Lung (tissue), 13 donors: ENCODE measurements around the gene ZNF761. TPM values are rescaled to one million over a fixed set of nuclear protein-coding genes. Genes with fewer than 3 reads are reported as not detected.
"Not testable (repeated sequence)": the region's sequence is repeated elsewhere in the genome, so short reads cannot be mapped to it uniquely, and the experiment has no call there.

Experiments used
- ATAC-seq: fragments of 200-7000 bp; cut with Tn5 transposase; one replicate; pipeline ENCODE4 v1.9.1; 2020; ENCODE audit warnings: moderate number of reproducible peaks; ENCODE audit not compliant: insufficient read depth, low FRiP score
- DNase-seq, 3 donors: peaks; one replicate each; pipeline ENCODE4 v3.0.0-alpha.2; 2013 to 2017
- H3K27ac ChIP-seq, 2 donors: one replicate each; pipeline ENCODE4 v1.5.1; 2013; ENCODE audit warnings: mild to moderate bottlenecking in 2 of 2, moderate library complexity in 2 of 2, control low read depth in 1 of 2, inconsistent platforms in 1 of 2, low read depth in 1 of 2, low read length in 1 of 2
- H3K27me3 ChIP-seq, 3 donors: one replicate each; pipeline ENCODE4 v1.5.1; 2013; ENCODE audit warnings: low read length in 2 of 3; ENCODE audit not compliant: control insufficient read depth in 3 of 3, insufficient read depth in 3 of 3
- H3K36me3 ChIP-seq, 4 donors: one replicate each; pipeline ENCODE4 v1.5.1; 2013; ENCODE audit warnings: low read length in 4 of 4, mild to moderate bottlenecking in 1 of 4, moderate library complexity in 1 of 4; ENCODE audit not compliant: control insufficient read depth in 4 of 4, insufficient read depth in 4 of 4
- H3K4me1 ChIP-seq, 5 donors: one replicate each; pipeline ENCODE4 v1.5.1; 2013; ENCODE audit warnings: low read length in 5 of 5, mild to moderate bottlenecking in 2 of 5, moderate library complexity in 1 of 5; ENCODE audit not compliant: control insufficient read depth in 5 of 5, insufficient read depth in 5 of 5
- H3K4me3 ChIP-seq: one replicate; pipeline ENCODE4 v1.5.1; 2013; ENCODE audit warnings: mild to moderate bottlenecking, control low read depth, moderate library complexity
- H3K9ac ChIP-seq, 2 donors: one replicate each; pipeline ENCODE4 v1.5.1; 2013; ENCODE audit warnings: low read length in 2 of 2, control low read depth in 1 of 2; ENCODE audit not compliant: insufficient read depth in 1 of 2
- H3K9me3 ChIP-seq, 4 donors: one replicate each; pipeline ENCODE4 v1.5.1; 2013; ENCODE audit warnings: low read length in 3 of 4, mild to moderate bottlenecking in 1 of 4, moderate library complexity in 1 of 4; ENCODE audit not compliant: control insufficient read depth in 4 of 4, insufficient read depth in 3 of 4
- WGBS, 2 donors: extraction: QIAGEN DNeasy Blood & Tissue Kit; methylation state at CpG; one replicate each; pipeline ENCODE4 v1.1.7; 2013; 5-methylcytosine and 5-hydroxymethylcytosine counted together
- polyA plus RNA-seq, 2 donors: library from polyadenylated mRNA; stranded (reverse); fragments of 200-250 nt; gene quantifications; one replicate each; pipeline ENCODE4 v1.2.1, GENCODE V29; 2013
- small RNA-seq: library from RNA; depleted of rRNA; stranded (forward); fragments of <200 nt; gene quantifications from one replicate; pipeline ENCODE3, GENCODE V24; 2014; ENCODE audit warnings: low replicate concordance
- total RNA-seq, 2 donors: library from RNA; depleted of rRNA in 1 of 2; stranded (reverse); fragments of >200 nt in 1 of 2; gene quantifications; one replicate each; pipeline ENCODE4 v1.2.1, GENCODE V29; 2014 to 2021
- TF ChIP-seq, protein P1 (sequence below): IDR thresholded peaks from 2 replicates; pipeline ENCODE4 v1.5.1; 2012; ENCODE audit warnings: mild to moderate bottlenecking; ENCODE audit errors: control extremely low read depth, extremely low read depth
- donor health status: control.
- donor health status: control.
- donor health status: Bipolar disorder and iron deficiency.
- donor health status: healthy.
- donor health status: DM: yes; HTN: yes; CAD: no.

ZNF761 gene
- total and polyA plus RNA-seq, 4 donors: 6.4 to 11.4 (median 7.2) TPM

- peak in 2 of 3 donors; percentile 40 to 67 for DNase-seq
- not testable (repeated sequence) for ATAC-seq, H3K36me3 ChIP-seq, H3K9me3 ChIP-seq, H3K27me3 ChIP-seq, H3K27ac ChIP-seq, H3K4me3 ChIP-seq
- 11 to 21% methylated on average over 11 to 12 of the region's 13 CpGs for WGBS, 2 donors
- H3K4me1 ChIP-seq: peaks cover 0 to 10% (median 0%) of the 10 kb centered on the region in 5 donors
- H3K9ac ChIP-seq: peak overlapping the region in 1 of 2 donors; percentile 30
These were observed 72.5 kb downstream of the ZNF761 start for GRCh38 chr19:53504365-53504703.

GRCh38 chr19:53504885-53505284 is 73.1 kb downstream of the ZNF761 start:
- ATAC-seq (no peak), DNase-seq (peak; percentile 33 to 64 (median 51))
- 36 to 43% methylated on average over 7 of the region's 7 CpGs for WGBS, 2 donors
- peak overlapping the region in 1 of 2 donors; percentile 30 for H3K9ac ChIP-seq
- H3K4me1 ChIP-seq: peaks cover 0 to 10% (median 0%) of the 10 kb centered on the region in 5 donors
- H3K27ac ChIP-seq: peak overlapping the region in 1 of 2 donors; percentile 26
- H3K27me3 ChIP-seq: no peaks in the 10 kb centered on the region
- peaks cover 0 to 4% (median 0%) of the 10 kb centered on the region in 4 donors for H3K9me3 ChIP-seq
- H3K4me3 ChIP-seq: no peak overlapping the region
- H3K36me3 ChIP-seq: no peaks in the 10 kb centered on the region
- TF ChIP-seq, protein P1, sequence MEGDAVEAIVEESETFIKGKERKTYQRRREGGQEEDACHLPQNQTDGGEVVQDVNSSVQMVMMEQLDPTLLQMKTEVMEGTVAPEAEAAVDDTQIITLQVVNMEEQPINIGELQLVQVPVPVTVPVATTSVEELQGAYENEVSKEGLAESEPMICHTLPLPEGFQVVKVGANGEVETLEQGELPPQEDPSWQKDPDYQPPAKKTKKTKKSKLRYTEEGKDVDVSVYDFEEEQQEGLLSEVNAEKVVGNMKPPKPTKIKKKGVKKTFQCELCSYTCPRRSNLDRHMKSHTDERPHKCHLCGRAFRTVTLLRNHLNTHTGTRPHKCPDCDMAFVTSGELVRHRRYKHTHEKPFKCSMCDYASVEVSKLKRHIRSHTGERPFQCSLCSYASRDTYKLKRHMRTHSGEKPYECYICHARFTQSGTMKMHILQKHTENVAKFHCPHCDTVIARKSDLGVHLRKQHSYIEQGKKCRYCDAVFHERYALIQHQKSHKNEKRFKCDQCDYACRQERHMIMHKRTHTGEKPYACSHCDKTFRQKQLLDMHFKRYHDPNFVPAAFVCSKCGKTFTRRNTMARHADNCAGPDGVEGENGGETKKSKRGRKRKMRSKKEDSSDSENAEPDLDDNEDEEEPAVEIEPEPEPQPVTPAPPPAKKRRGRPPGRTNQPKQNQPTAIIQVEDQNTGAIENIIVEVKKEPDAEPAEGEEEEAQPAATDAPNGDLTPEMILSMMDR: no peak

DNA sequence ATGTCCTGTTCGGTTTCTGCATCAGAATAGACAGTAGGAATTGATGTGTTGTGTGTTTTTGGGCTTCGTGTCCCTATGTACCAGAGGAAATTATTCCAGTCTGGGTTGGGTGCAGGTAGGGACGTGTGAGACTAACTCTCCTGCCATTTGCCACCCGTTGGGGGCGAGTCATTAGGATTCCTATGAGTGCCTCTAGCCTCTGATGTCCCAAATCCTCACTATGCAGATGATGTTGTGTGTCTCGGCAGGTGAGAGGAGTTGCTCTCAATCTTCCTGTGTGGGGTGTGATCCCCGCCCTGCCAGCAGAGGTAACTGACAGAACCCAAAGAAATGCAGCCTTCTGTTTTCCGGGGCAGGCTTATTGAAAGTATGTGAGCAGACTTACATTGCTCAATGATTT is 74.9 kb downstream of the ZNF761 start:
- ATAC-seq: no peak
- Histone ChIP-seq H3K27ac (no peak overlapping the region), H3K4me3 (no peak overlapping the region), H3K27me3 (no peaks in the 10 kb centered on the region), H3K36me3 (no peaks in the 10 kb centered on the region), H3K9me3 (no peaks in the 10 kb centered on the region), H3K4me1 (peaks cover 0 to 10% (median 0%) of the 10 kb centered on the region in 5 donors), H3K9ac (no peak overlapping the region)
- no peak for DNase-seq
- TF ChIP-seq, protein P1: no peak
- WGBS, 2 donors: 79 to 85% methylated on average over 8 of the region's 8 CpGs

Small RNAs within 50 kb of the gene (small RNA-seq; reads per million reads assigned to genes)
- gene RPL39P36: not detected

Other genes with a start within 250 kb of the ZNF761 start
- 1 to 10 TPM; 2.5 to 6.7 TPM for gene ZNF665, start 238.6 kb upstream of the ZNF761 start, total RNA-seq
- gene ZNF665, start 238.6 kb upstream of the ZNF761 start, polyA plus RNA-seq: 1 to 10 TPM; 2.0 to 2.8 TPM
- gene ZNF677, start 177.1 kb upstream of the ZNF761 start, total RNA-seq: 10 to 100 TPM; 12.6 to 44.7 TPM
- 1 to 10 TPM; 6.7 to 7.8 TPM for gene ZNF677, start 177.1 kb upstream of the ZNF761 start, polyA plus RNA-seq
- not detected for gene VN1R2, start 173.7 kb upstream of the ZNF761 start, total RNA-seq
- not detected for gene VN1R2, start 173.7 kb upstream of the ZNF761 start, polyA plus RNA-seq
- gene VN1R4, start 164.3 kb upstream of the ZNF761 start, total RNA-seq: not detected
- gene VN1R4, start 164.3 kb upstream of the ZNF761 start, polyA plus RNA-seq: not detected
- gene ZNF845, start 98.2 kb upstream of the ZNF761 start, total RNA-seq: 1 to 10 TPM; 5.8 to 8.8 TPM
- 1 to 10 TPM; 2.4 to 3.2 TPM for gene ZNF845, start 98.2 kb upstream of the ZNF761 start, polyA plus RNA-seq
- 10 to 100 TPM in 1 of 2 donors, 1 to 10 TPM in 1; 7.1 to 19.7 TPM for gene ZNF525, start 66.3 kb upstream of the ZNF761 start, total RNA-seq
- 1 to 10 TPM; 3.2 to 4.1 TPM for gene ZNF525, start 66.3 kb upstream of the ZNF761 start, polyA plus RNA-seq
- gene ZNF765, start 36.8 kb upstream of the ZNF761 start, total RNA-seq: 10 to 100 TPM in 1 of 2 donors, 1 to 10 TPM in 1; 8.6 to 11.3 TPM
- gene ZNF765, start 36.8 kb upstream of the ZNF761 start, polyA plus RNA-seq: 1 to 10 TPM; 3.6 to 4.2 TPM
- gene ZNF813, start 35.7 kb downstream of the ZNF761 start, total RNA-seq: 1 to 10 TPM; 2.8 to 5.3 TPM
- gene ZNF813, start 35.7 kb downstream of the ZNF761 start, polyA plus RNA-seq: 1 to 10 TPM; 1.2 TPM
- 10 to 100 TPM; 21.2 to 27.9 TPM for gene ZNF331, start 106.2 kb downstream of the ZNF761 start, total RNA-seq
- gene ZNF331, start 106.2 kb downstream of the ZNF761 start, polyA plus RNA-seq: 10 to 100 TPM; 12.7 to 24.5 TPM
- not detected for gene DPRX, start 200.0 kb downstream of the ZNF761 start, total RNA-seq
- under 1 TPM in 1 of 2 donors, not detected in 1; 0.17 TPM for gene DPRX, start 200.0 kb downstream of the ZNF761 start, polyA plus RNA-seq